ENCODE data around the gene EPB41. TPM values are rescaled to one million over a fixed set of nuclear protein-coding genes. Genes with fewer than 3 reads are reported as not detected.
A peak's percentile ranks its signal among the peaks of the same experiment; 100 is the strongest.

The EPB41 gene
- total RNA-seq, 2 donors from 2014 or later, result 60.5 to 83.4 TPM

- ATAC-seq (no peak), DNase-seq (ENCODE audit: low spot score in 2 of 2) (no peak)
- H3K36me3 Mint-ChIP-seq, result peaks cover 4 to 5% of the 10 kb centered on the region in 2 donors
- H3K9me3 Mint-ChIP-seq, result no peaks in the 10 kb centered on the region
- peak overlapping the region; percentile 80 to 91 for H3K27ac Mint-ChIP-seq
Observed at GRCh38 chr1:28887835-28888682, 26.3 kb upstream of the EPB41 start.

- Mint-ChIP-seq H3K9me3 (no peaks in the 10 kb centered on the region), H3K36me3 (peaks cover 4 to 5% of the 10 kb centered on the region in 2 donors), H3K27ac (no peak overlapping the region)
- no peak for DNase-seq (ENCODE audit: low spot score in 2 of 2)
- no peak for ATAC-seq
Observed at GRCh38 chr1:28888915-28889314, 25.5 kb upstream of the EPB41 start.

GRCh38 chr1:28889357-28889756 is 25.0 kb upstream of the EPB41 start:
- no peak overlapping the region for H3K27ac Mint-ChIP-seq
- H3K9me3 Mint-ChIP-seq, result no peaks in the 10 kb centered on the region
- H3K36me3 Mint-ChIP-seq, result peaks cover 4 to 5% of the 10 kb centered on the region in 2 donors
- ATAC-seq, result no peak
- no peak for DNase-seq (ENCODE audit: low spot score in 2 of 2)

GRCh38 chr1:28890435-28890834 is 23.9 kb upstream of the EPB41 start:
- DNase-seq (ENCODE audit: low spot score in 2 of 2) (no peak), ATAC-seq (no peak)
- Mint-ChIP-seq H3K9me3 (no peaks in the 10 kb centered on the region), H3K27ac (no peak overlapping the region), H3K36me3 (peaks cover 4 to 5% of the 10 kb centered on the region in 2 donors)

- peaks cover 4 to 5% of the 10 kb centered on the region in 2 donors for H3K36me3 Mint-ChIP-seq
Observed at GRCh38 chr1:28890836-28891235, 23.5 kb upstream of the EPB41 start.

GRCh38 chr1:28891256-28891655 is 23.1 kb upstream of the EPB41 start:
- H3K36me3 Mint-ChIP-seq, result peaks cover 4 to 5% of the 10 kb centered on the region in 2 donors
- ATAC-seq, result no peak
- H3K9me3 Mint-ChIP-seq, result no peaks in the 10 kb centered on the region
- no peak for DNase-seq (ENCODE audit: low spot score in 2 of 2)
- H3K27ac Mint-ChIP-seq, result no peak overlapping the region

More at GRCh38 chr1:28890836-28891235, 23.5 kb upstream of the EPB41 start:
- Mint-ChIP-seq H3K9me3 (no peaks in the 10 kb centered on the region), H3K27ac (no peak overlapping the region)
- no peak for DNase-seq (ENCODE audit: low spot score in 2 of 2)
- no peak for ATAC-seq

- H3K27ac Mint-ChIP-seq, result no peak overlapping the region
- DNase-seq (ENCODE audit: low spot score in 2 of 2) (peak in 1 of 2 donors; percentile 18), ATAC-seq (peak in 1 of 2 donors; percentile 55)
- no peaks in the 10 kb centered on the region for H3K9me3 Mint-ChIP-seq
- no peaks in the 10 kb centered on the region for H3K36me3 Mint-ChIP-seq
Observed at GRCh38 chr1:28893403-28894102, 20.8 kb upstream of the EPB41 start.

- H3K9me3 Mint-ChIP-seq, result no peaks in the 10 kb centered on the region
- DNase-seq (ENCODE audit: low spot score in 2 of 2) (no peak), ATAC-seq (no peak)
- H3K27ac Mint-ChIP-seq, result peak overlapping the region in 1 of 2 donors; percentile 82
- no peaks in the 10 kb centered on the region for H3K36me3 Mint-ChIP-seq
Observed at GRCh38 chr1:28894785-28895184, 19.6 kb upstream of the EPB41 start.

- no peak for ATAC-seq
- Mint-ChIP-seq H3K27ac (peak overlapping the region; percentile 53 to 83), H3K36me3 (no peaks in the 10 kb centered on the region), H3K9me3 (no peaks in the 10 kb centered on the region)
- no peak for DNase-seq (ENCODE audit: low spot score in 2 of 2)
Observed at GRCh38 chr1:28895896-28896608, 18.3 kb upstream of the EPB41 start.

- ATAC-seq (no peak), DNase-seq (ENCODE audit: low spot score in 2 of 2) (no peak)
- H3K9me3 Mint-ChIP-seq, result no peaks in the 10 kb centered on the region
- H3K27ac Mint-ChIP-seq, result peak overlapping the region; percentile 53 to 83
- H3K36me3 Mint-ChIP-seq, result no peaks in the 10 kb centered on the region
Observed at GRCh38 chr1:28896609-28896986, 17.8 kb upstream of the EPB41 start.

GRCh38 chr1:28897789-28898188 is 16.6 kb upstream of the EPB41 start:
- Mint-ChIP-seq H3K27ac (peak overlapping the region; percentile 39 to 70), H3K36me3 (no peaks in the 10 kb centered on the region), H3K9me3 (no peaks in the 10 kb centered on the region)
- ATAC-seq (no peak), DNase-seq (ENCODE audit: low spot score in 2 of 2) (no peak)

- Mint-ChIP-seq H3K9me3 (no peaks in the 10 kb centered on the region), H3K27ac (peak overlapping the region in 1 of 2 donors; percentile 70), H3K36me3 (peaks cover 0 to 2% of the 10 kb centered on the region in 2 donors)
- DNase-seq (ENCODE audit: low spot score in 2 of 2) (no peak), ATAC-seq (no peak)
Observed at GRCh38 chr1:28898405-28898881, 15.9 kb upstream of the EPB41 start.

- H3K36me3 Mint-ChIP-seq, result peaks cover 0 to 6% of the 10 kb centered on the region in 2 donors
- ATAC-seq (no peak), DNase-seq (ENCODE audit: low spot score in 2 of 2) (no peak)
- no peaks in the 10 kb centered on the region for H3K9me3 Mint-ChIP-seq
- H3K27ac Mint-ChIP-seq, result peak overlapping the region in 1 of 2 donors; percentile 10
Observed at GRCh38 chr1:28899267-28899666, 15.1 kb upstream of the EPB41 start.

- H3K9me3 Mint-ChIP-seq, result no peaks in the 10 kb centered on the region
- ATAC-seq (no peak), DNase-seq (ENCODE audit: low spot score in 2 of 2) (no peak)
- peak overlapping the region in 1 of 2 donors; percentile 12 for H3K27ac Mint-ChIP-seq
- peaks cover 0 to 6% of the 10 kb centered on the region in 2 donors for H3K36me3 Mint-ChIP-seq
Observed at GRCh38 chr1:28900562-28900961, 13.8 kb upstream of the EPB41 start.

- DNase-seq (ENCODE audit: low spot score in 2 of 2), result no peak
- no peaks in the 10 kb centered on the region for H3K9me3 Mint-ChIP-seq
- H3K27ac Mint-ChIP-seq, result no peak overlapping the region
- peaks cover 0 to 6% of the 10 kb centered on the region in 2 donors for H3K36me3 Mint-ChIP-seq
- ATAC-seq, result no peak
Observed at GRCh38 chr1:28902738-28903137, 11.6 kb upstream of the EPB41 start.

- Mint-ChIP-seq H3K9me3 (no peaks in the 10 kb centered on the region), H3K27ac (no peak overlapping the region), H3K36me3 (peaks cover 0 to 6% of the 10 kb centered on the region in 2 donors)
- ATAC-seq (no peak), DNase-seq (ENCODE audit: low spot score in 2 of 2) (no peak)
Observed at GRCh38 chr1:28905921-28906666, 8.3 kb upstream of the EPB41 start.
